ENCODE measurements around the gene CHRD.
A peak's percentile ranks its signal among the peaks of the same experiment; 100 is the strongest.

The CHRD gene

DNA sequence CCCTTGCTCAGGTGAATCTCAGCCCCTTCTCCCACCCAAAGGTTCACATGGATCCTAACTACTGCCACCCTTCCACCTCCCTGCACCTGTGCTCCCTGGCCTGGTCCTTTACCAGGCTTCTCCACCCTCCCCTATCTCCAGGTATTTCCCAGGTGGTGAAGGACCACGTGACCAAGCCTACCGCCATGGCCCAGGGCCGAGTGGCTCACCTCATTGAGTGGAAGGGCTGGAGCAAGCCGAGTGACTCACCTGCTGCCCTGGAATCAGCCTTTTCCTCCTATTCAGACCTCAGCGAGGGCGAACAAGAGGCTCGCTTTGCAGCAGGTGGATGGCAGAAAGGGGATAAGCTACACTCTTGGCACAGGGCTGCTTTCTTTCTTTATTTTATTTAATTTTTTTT, 37.9 kb upstream of the CHRD start:
- Histone ChIP-seq H3K27me3 (ENCODE audit: insufficient read depth, insufficient read length) (no peaks in the 10 kb centered on the region), H3K36me3 (ENCODE audit: insufficient read depth, insufficient read length, low read length) (peaks cover 69% of the 10 kb centered on the region), H3K9ac (ENCODE audit: insufficient read length, low read depth) (no peak overlapping the region), H3K4me1 (ENCODE audit: insufficient read depth, insufficient read length) (peaks cover 28% of the 10 kb centered on the region), H3K4me3 (ENCODE audit: insufficient read length, low read depth) (no peak overlapping the region), H3K9me3 (ENCODE audit: insufficient read depth, low read length) (no peaks in the 10 kb centered on the region)
- no peak for DNase-seq (ENCODE audit: low read depth, low spot score)
- no peak for TF ChIP-seq SUZ12 (IDR thresholded peaks at IDR 0.05; ENCODE audit: extremely low read depth, insufficient read depth, insufficient read length)
- no peak for TF ChIP-seq YY1 (IDR thresholded peaks at IDR 0.05; ENCODE audit: insufficient read depth, insufficient read length)
- TF ChIP-seq ZNF274 (IDR thresholded peaks at IDR 0.05; ENCODE audit: low read depth, low read length): no peak

DNA sequence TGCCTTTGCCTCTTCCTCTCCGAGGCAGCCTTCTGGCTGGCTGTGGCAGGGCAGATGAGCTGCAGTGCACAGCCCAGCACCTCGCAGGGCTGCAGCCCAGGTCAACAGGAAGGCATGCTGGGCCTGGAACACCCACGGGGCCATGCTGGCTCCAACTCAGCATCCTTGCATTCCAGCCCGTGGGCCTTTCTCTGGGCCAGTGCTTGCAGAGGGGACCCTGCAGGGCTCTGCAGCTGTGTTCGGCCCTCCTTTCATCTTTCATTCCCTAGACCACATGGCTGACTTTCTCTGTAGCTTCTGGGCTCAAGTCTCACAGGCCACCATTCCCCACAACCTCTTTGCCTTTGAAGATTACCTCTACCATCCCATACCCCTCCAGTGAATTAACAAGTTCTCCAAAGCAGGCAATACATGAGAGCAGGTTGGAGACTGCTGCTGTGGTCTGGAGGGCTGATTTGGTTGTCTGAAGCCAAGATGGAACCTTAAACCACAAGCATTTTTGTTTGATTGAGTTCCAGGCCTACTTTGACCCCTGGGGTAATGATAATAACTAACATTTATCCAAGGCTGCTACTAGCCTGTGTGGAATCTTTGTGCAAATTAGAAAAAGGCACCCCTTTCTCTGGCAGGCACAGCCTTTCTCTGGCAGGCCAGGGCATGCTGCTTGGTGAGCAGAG, 36.5 kb upstream of the CHRD start:
- no peak for TF ChIP-seq ZNF274 (IDR thresholded peaks at IDR 0.05; ENCODE audit: low read depth, low read length)
- no peak for TF ChIP-seq YY1 (IDR thresholded peaks at IDR 0.05; ENCODE audit: insufficient read depth, insufficient read length)
- Histone ChIP-seq H3K9ac (ENCODE audit: insufficient read length, low read depth) (no peak overlapping the region), H3K4me3 (ENCODE audit: insufficient read length, low read depth) (no peak overlapping the region), H3K36me3 (ENCODE audit: insufficient read depth, insufficient read length, low read length) (peaks cover 62% of the 10 kb centered on the region), H3K9me3 (ENCODE audit: insufficient read depth, low read length) (no peaks in the 10 kb centered on the region), H3K27me3 (ENCODE audit: insufficient read depth, insufficient read length) (no peaks in the 10 kb centered on the region), H3K4me1 (ENCODE audit: insufficient read depth, insufficient read length) (peaks cover 22% of the 10 kb centered on the region)
- DNase-seq (ENCODE audit: low read depth, low spot score): no peak

DNA sequence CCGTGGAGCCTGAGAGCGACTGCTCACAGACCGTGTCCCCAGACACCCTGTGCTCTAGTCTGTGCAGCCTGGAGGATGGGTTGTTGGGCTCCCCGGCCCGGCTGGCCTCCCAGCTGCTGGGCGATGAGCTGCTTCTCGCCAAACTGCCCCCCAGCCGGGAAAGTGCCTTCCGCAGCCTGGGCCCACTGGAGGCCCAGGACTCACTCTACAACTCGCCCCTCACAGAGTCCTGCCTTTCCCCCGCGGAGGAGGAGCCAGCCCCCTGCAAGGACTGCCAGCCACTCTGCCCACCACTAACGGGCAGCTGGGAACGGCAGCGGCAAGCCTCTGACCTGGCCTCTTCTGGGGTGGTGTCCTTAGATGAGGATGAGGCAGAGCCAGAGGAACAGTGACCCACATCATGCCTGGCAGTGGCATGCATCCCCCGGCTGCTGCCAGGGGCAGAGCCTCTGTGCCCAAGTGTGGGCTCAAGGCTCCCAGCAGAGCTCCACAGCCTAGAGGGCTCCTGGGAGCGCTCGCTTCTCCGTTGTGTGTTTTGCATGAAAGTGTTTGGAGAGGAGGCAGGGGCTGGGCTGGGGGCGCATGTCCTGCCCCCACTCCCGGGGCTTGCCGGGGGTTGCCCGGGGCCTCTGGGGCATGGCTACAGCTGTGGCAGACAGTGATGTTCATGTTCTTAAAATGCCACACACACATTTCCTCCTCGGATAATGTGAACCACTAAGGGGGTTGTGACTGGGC, 35.1 kb upstream of the CHRD start:
- Histone ChIP-seq H3K9me3 (ENCODE audit: insufficient read depth, low read length) (no peaks in the 10 kb centered on the region), H3K4me3 (ENCODE audit: insufficient read length, low read depth) (no peak overlapping the region), H3K36me3 (ENCODE audit: insufficient read depth, insufficient read length, low read length) (peaks cover 66% of the 10 kb centered on the region), H3K27me3 (ENCODE audit: insufficient read depth, insufficient read length) (no peaks in the 10 kb centered on the region), H3K9ac (ENCODE audit: insufficient read length, low read depth) (peak overlapping the region; percentile 24), H3K4me1 (ENCODE audit: insufficient read depth, insufficient read length) (peaks cover 17% of the 10 kb centered on the region)
- TF ChIP-seq SUZ12 (IDR thresholded peaks at IDR 0.05; ENCODE audit: extremely low read depth, insufficient read depth, insufficient read length): no peak
- no peak for TF ChIP-seq ZNF274 (IDR thresholded peaks at IDR 0.05; ENCODE audit: low read depth, low read length)
- no peak for TF ChIP-seq YY1 (IDR thresholded peaks at IDR 0.05; ENCODE audit: insufficient read depth, insufficient read length)
- no peak for DNase-seq (ENCODE audit: low read depth, low spot score)

DNA sequence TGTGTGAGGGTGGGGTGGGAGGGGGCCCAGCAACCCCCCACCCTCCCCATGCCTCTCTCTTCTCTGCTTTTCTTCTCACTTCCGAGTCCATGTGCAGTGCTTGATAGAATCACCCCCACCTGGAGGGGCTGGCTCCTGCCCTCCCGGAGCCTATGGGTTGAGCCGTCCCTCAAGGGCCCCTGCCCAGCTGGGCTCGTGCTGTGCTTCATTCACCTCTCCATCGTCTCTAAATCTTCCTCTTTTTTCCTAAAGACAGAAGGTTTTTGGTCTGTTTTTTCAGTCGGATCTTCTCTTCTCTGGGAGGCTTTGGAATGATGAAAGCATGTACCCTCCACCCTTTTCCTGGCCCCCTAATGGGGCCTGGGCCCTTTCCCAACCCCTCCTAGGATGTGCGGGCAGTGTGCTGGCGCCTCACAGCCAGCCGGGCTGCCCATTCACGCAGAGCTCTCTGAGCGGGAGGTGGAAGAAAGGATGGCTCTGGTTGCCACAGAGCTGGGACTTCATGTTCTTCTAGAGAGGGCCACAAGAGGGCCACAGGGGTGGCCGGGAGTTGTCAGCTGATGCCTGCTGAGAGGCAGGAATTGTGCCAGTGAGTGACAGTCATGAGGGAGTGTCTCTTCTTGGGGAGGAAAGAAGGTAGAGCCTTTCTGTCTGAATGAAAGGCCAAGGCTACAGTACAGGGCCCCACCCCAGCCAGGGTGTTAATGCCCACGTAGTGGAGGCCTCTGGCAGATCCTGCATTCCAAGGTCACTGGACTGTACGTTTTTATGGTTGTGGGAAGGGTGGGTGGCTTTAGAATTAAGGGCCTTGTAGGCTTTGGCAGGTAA, 34.3 kb upstream of the CHRD start:
- DNase-seq (ENCODE audit: low read depth, low spot score): peak; percentile 66
- TF ChIP-seq SUZ12 (IDR thresholded peaks at IDR 0.05; ENCODE audit: extremely low read depth, insufficient read depth, insufficient read length) (no peak), ZNF274 (IDR thresholded peaks at IDR 0.05; ENCODE audit: low read depth, low read length) (no peak), YY1 (IDR thresholded peaks at IDR 0.05; ENCODE audit: insufficient read depth, insufficient read length) (no peak)
- peaks cover 17% of the 10 kb centered on the region for H3K4me1 ChIP-seq (ENCODE audit: insufficient read depth, insufficient read length)
- no peak overlapping the region for H3K4me3 ChIP-seq (ENCODE audit: insufficient read length, low read depth)
- H3K27me3 ChIP-seq (ENCODE audit: insufficient read depth, insufficient read length): no peaks in the 10 kb centered on the region
- no peaks in the 10 kb centered on the region for H3K9me3 ChIP-seq (ENCODE audit: insufficient read depth, low read length)
- peak overlapping the region; percentile 26 for H3K9ac ChIP-seq (ENCODE audit: insufficient read length, low read depth)
- peaks cover 69% of the 10 kb centered on the region for H3K36me3 ChIP-seq (ENCODE audit: insufficient read depth, insufficient read length, low read length)

DNA sequence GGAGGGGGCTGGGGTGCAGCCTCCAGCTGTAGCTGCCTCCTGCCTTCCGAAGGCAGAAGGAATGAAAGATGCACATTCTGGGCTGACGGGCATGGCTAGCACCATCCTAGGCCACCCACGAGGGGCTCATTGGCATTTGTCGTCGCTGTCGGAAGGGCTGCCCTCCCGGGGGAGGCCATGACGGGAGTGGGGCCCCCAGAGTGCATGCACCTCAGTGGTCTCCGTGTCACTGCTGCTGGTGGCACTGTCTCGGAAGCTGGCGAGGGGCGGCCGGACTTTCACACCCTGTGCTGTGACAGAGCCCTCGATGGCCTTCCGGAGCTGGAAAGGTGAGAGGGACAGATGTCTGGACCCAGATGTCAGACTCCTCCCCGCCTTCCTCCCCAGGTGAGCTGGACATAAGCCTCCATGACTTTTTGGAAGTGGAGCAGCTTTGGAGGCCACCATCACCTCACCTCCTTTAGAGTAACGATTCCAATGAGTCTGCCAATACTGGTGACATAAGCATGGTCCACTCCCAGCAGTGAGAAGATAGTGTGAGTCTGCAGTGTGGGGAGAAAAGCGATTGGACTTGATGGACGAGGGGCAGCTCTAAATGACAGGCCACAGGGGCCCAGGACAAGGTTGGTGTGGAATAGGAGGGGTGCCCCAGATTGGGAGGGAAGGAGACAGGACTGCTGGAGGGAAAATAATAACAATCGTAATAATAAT, 33.2 kb upstream of the CHRD start:
- TF ChIP-seq YY1 (IDR thresholded peaks at IDR 0.05; ENCODE audit: insufficient read depth, insufficient read length) (no peak), SUZ12 (IDR thresholded peaks at IDR 0.05; ENCODE audit: extremely low read depth, insufficient read depth, insufficient read length) (no peak), ZNF274 (IDR thresholded peaks at IDR 0.05; ENCODE audit: low read depth, low read length) (no peak)
- peaks cover 63% of the 10 kb centered on the region for H3K36me3 ChIP-seq (ENCODE audit: insufficient read depth, insufficient read length, low read length)
- DNase-seq (ENCODE audit: low read depth, low spot score): no peak
- H3K9me3 ChIP-seq (ENCODE audit: insufficient read depth, low read length): no peaks in the 10 kb centered on the region
- H3K4me1 ChIP-seq (ENCODE audit: insufficient read depth, insufficient read length): peaks cover 22% of the 10 kb centered on the region
- no peak overlapping the region for H3K4me3 ChIP-seq (ENCODE audit: insufficient read length, low read depth)
- no peaks in the 10 kb centered on the region for H3K27me3 ChIP-seq (ENCODE audit: insufficient read depth, insufficient read length)
- no peak overlapping the region for H3K9ac ChIP-seq (ENCODE audit: insufficient read length, low read depth)

DNA sequence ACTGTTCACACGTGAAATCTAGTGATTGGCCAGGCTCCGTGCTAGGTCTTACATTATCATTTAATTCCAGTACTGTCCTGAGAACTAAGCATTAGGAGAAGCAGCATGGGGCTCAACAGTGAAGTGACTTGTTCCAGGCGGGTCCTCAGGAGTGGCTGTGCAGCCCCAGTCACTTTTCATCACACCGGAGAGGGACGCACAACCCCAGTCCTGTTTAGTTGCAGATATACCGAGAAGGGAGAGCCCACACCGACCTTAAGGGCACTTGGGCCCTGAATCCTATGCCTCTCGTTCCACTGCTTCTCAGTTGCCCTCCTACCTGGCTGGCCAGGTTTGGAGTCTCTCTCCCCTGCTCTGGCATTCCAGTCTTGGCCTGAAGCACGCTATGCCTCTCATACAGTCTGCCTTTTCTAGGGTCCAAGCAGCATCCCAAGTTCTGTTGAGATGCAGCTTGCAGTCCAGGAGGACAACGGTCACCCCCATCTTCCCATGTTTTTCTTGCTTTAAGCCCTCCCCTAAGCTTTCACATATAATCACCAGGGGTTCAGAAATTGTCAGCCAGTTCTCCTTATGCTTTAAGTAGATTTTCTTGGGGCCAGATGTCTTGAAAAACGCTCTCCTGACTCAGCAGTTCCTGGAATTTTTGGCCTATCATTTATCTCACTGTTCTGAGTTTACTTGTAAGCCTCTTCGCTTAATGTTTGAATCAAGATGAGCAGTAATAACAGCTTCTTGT, 32.4 kb upstream of the CHRD start:
- no peak overlapping the region for H3K4me3 ChIP-seq (ENCODE audit: insufficient read length, low read depth)
- no peak for DNase-seq (ENCODE audit: low read depth, low spot score)
- H3K36me3 ChIP-seq (ENCODE audit: insufficient read depth, insufficient read length, low read length): peaks cover 64% of the 10 kb centered on the region
- no peaks in the 10 kb centered on the region for H3K9me3 ChIP-seq (ENCODE audit: insufficient read depth, low read length)
- TF ChIP-seq SUZ12 (IDR thresholded peaks at IDR 0.05; ENCODE audit: extremely low read depth, insufficient read depth, insufficient read length) (no peak), ZNF274 (IDR thresholded peaks at IDR 0.05; ENCODE audit: low read depth, low read length) (no peak), YY1 (IDR thresholded peaks at IDR 0.05; ENCODE audit: insufficient read depth, insufficient read length) (no peak)
- H3K27me3 ChIP-seq (ENCODE audit: insufficient read depth, insufficient read length): no peaks in the 10 kb centered on the region
- H3K9ac ChIP-seq (ENCODE audit: insufficient read length, low read depth): no peak overlapping the region
- H3K4me1 ChIP-seq (ENCODE audit: insufficient read depth, insufficient read length): peaks cover 26% of the 10 kb centered on the region
